NT2/D1 (cell line): ENCODE measurements around the gene B4GALNT4.
A peak's percentile ranks its signal among the peaks of the same experiment; 100 is the strongest.
"Not testable (repeated sequence)": the region's sequence is repeated elsewhere in the genome, so short reads cannot be mapped to it uniquely, and the experiment has no call there.

Experiments
- DNase-seq: peaks from one replicate; pipeline ENCODE4 v3.0.0-alpha.2; 2011; ENCODE audit warnings: low read depth, low spot score
- H3K27me3 ChIP-seq: 2 replicates; pipeline ENCODE4 v1.6.0; 2011; ENCODE audit warnings: mild to moderate bottlenecking; ENCODE audit not compliant: insufficient read length, insufficient read depth
- H3K36me3 ChIP-seq: 2 replicates; pipeline ENCODE4 v1.6.1; 2011; ENCODE audit warnings: mild to moderate bottlenecking, low read length, mixed read lengths; ENCODE audit not compliant: insufficient read depth, insufficient read length
- H3K4me1 ChIP-seq: 2 replicates; pipeline ENCODE4 v1.5.1; 2011; ENCODE audit not compliant: insufficient read depth, insufficient read length
- H3K4me3 ChIP-seq: 2 replicates; pipeline ENCODE4 v1.5.1; 2011; ENCODE audit warnings: low read depth; ENCODE audit not compliant: insufficient read length
- H3K9ac ChIP-seq: 2 replicates; pipeline ENCODE4 v1.6.0; 2011; ENCODE audit warnings: low read depth; ENCODE audit not compliant: insufficient read length
- H3K9me3 ChIP-seq: 2 replicates; pipeline ENCODE4 v1.5.1; 2011; ENCODE audit warnings: mild to moderate bottlenecking, low read length; ENCODE audit not compliant: insufficient read depth
- SUZ12 ChIP-seq: IDR thresholded peaks from 2 replicates; pipeline ENCODE4 v1.6.1; 2011; ENCODE audit not compliant: insufficient read length, insufficient read depth; ENCODE audit errors: extremely low read depth
- YY1 ChIP-seq: IDR thresholded peaks from 2 replicates; pipeline ENCODE4 v1.6.1; 2011; ENCODE audit not compliant: insufficient read length, insufficient read depth
- ZNF274 ChIP-seq: IDR thresholded peaks from 2 replicates; pipeline ENCODE4 v1.6.1; 2011; ENCODE audit warnings: mild to moderate bottlenecking, low read depth, low read length

B4GALNT4 gene, protein sequence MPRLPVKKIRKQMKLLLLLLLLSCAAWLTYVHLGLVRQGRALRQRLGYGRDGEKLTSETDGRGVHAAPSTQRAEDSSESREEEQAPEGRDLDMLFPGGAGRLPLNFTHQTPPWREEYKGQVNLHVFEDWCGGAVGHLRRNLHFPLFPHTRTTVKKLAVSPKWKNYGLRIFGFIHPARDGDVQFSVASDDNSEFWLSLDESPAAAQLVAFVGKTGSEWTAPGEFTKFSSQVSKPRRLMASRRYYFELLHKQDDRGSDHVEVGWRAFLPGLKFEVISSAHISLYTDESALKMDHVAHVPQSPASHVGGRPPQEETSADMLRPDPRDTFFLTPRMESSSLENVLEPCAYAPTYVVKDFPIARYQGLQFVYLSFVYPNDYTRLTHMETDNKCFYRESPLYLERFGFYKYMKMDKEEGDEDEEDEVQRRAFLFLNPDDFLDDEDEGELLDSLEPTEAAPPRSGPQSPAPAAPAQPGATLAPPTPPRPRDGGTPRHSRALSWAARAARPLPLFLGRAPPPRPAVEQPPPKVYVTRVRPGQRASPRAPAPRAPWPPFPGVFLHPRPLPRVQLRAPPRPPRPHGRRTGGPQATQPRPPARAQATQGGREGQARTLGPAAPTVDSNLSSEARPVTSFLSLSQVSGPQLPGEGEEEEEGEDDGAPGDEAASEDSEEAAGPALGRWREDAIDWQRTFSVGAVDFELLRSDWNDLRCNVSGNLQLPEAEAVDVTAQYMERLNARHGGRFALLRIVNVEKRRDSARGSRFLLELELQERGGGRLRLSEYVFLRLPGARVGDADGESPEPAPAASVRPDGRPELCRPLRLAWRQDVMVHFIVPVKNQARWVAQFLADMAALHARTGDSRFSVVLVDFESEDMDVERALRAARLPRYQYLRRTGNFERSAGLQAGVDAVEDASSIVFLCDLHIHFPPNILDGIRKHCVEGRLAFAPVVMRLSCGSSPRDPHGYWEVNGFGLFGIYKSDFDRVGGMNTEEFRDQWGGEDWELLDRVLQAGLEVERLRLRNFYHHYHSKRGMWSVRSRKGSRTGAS

DNA sequence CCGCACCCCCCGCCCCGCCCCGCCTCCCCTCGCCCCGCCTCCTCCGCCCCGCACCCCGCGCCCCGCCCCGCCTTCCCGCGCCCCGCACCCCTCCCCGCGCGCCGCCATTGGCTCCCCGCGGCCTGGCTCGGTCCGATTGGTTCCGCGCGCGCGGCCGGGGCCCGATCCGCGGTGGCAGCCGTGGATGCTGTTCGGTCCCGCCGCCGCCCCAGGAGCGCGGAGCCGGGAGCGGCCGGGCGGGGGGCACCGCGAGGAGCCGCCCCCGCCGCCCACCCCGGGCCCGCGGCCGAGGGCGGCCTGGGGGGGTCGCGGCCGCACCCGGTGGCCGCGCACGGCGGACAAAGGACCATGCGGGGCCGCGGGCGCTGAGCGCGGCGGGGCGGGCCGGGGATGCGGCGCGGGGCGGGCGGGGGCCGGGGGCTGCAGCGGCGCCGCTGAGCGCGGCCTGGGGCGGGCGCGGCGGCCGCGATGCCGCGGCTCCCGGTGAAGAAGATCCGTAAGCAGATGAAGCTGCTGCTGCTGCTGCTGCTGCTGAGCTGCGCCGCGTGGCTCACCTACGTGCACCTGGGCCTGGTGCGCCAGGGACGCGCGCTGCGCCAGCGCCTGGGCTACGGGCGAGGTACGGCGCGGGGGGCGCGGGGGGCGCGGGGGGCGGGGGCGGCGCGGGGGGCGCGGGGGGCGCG, at the start of gene B4GALNT4:
TSS of gene B4GALNT4 (plus strand) at position 164 of the 683 bp plus-strand sequence. CDS start at position 469, 305 bp downstream.
- H3K9me3 ChIP-seq, result no peaks in the 10 kb centered on the region; the same call in 1 of the 2 replicates
- peaks cover 7% of the 10 kb centered on the region for H3K27me3 ChIP-seq
- peak within 1 kb of the TSS; percentile 82 for H3K9ac ChIP-seq
- H3K4me3 ChIP-seq, result peak within 1 kb of the TSS; percentile 71
- H3K36me3 ChIP-seq, result peaks cover 17% of the 10 kb centered on the region
- H3K4me1 ChIP-seq, result peaks cover 37% of the 10 kb centered on the region
- DNase-seq, result no peak
- TF ChIP-seq YY1 (no peak), ZNF274 (no peak), SUZ12 (no peak)

- not testable (repeated sequence) for H3K27me3 ChIP-seq, H3K36me3 ChIP-seq, DNase-seq, H3K9me3 ChIP-seq
- H3K4me1 ChIP-seq, result peaks cover 25% of the 10 kb centered on the region
- H3K9ac ChIP-seq, result peak overlapping the region; percentile 77
- H3K4me3 ChIP-seq, result peak overlapping the region; percentile 85
Observed at GRCh38 chr11:319888-320273, 49.4 kb upstream of the B4GALNT4 start.

DNA sequence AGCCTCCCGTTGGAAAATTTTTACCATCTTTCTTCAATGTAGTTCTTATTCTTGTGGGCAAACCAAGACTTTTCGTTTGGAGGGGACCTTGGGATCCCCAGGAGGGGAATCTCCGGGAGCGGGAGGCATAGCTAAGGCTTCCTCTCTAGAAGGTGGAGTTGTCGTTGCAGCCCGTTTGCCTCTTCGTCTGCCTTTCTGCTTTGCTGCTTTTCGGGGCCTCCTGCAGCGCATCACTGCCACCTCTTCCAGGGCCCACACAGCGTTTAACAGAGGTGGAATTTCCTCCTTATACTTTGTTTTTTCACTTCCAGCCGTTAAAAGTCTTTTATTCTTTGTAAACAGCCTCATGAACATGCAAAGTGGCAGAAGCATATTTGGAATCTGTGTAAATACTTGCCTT, 45.1 kb upstream of the B4GALNT4 start:
- H3K9me3 ChIP-seq, result no peaks in the 10 kb centered on the region
- no peak overlapping the region for H3K9ac ChIP-seq
- no peak overlapping the region for H3K4me3 ChIP-seq
- H3K4me1 ChIP-seq, result peaks cover 13% of the 10 kb centered on the region
- no peak for DNase-seq
- H3K27me3 ChIP-seq, result no peaks in the 10 kb centered on the region
- no peaks in the 10 kb centered on the region for H3K36me3 ChIP-seq
- TF ChIP-seq SUZ12, result no peak
- no peak for TF ChIP-seq YY1
- no peak for TF ChIP-seq ZNF274

GRCh38 chr11:324593-325517, 44.4 kb upstream of the B4GALNT4 start:
- H3K4me3 ChIP-seq, DNase-seq, H3K9ac ChIP-seq, H3K36me3 ChIP-seq, H3K27me3 ChIP-seq, H3K9me3 ChIP-seq: not testable (repeated sequence)
- peaks cover 10% of the 10 kb centered on the region for H3K4me1 ChIP-seq

DNA sequence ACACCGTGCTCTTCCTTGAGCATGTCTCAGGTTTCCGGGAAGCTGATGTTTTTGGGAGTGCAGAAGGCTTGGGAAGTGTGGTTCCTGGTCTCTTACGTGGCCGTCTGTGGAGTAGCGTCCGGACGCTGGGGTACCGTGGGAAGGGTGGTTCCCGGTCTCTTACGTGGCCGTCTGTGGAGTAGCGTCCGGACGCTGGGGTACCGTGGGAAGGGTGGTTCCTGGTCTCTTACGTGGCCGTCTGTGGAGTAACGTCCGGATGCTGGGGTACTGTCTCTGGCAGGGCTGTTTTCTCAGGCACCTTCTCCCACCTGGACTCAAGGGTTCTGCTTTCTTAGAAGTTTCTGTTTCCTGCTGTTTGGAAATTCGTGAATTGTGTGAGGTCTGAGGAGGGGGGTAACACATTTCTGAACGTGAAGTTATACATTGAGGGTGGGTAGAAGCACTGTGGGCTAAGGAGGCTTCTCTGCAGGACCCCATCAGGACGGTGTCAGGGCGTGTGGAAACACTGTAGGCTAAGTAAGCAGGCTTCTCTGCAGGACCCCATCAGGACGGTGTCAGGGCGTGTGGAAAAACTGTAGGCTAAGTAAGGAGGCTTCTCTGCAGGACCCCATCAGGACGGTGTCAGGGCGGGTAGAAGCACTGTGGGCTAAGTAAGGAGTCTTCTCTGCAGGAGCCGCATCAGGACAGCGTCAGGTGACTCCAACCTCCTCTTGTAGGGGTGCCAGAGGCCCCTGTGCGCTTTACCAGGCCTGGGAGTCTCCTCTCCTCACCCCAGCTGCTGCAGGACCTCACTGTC, 43.3 kb upstream of the B4GALNT4 start:
- TF ChIP-seq ZNF274 (no peak), YY1 (no peak), SUZ12 (no peak)
- Histone ChIP-seq H3K4me3 (no peak overlapping the region), H3K9ac (peak overlapping the region; percentile 8), H3K36me3 (no peaks in the 10 kb centered on the region), H3K27me3 (no peaks in the 10 kb centered on the region), H3K9me3 (peaks cover 4% of the 10 kb centered on the region; the same call in 1 of the 2 replicates), H3K4me1 (peaks cover 12% of the 10 kb centered on the region)
- no peak for DNase-seq

GRCh38 chr11:326592-326841, 42.8 kb upstream of the B4GALNT4 start:
- DNase-seq, result no peak
- TF ChIP-seq YY1 (no peak), SUZ12 (no peak), ZNF274 (no peak)
- peaks cover 9% of the 10 kb centered on the region; the same call in 1 of the 2 replicates for H3K9me3 ChIP-seq
- no peaks in the 10 kb centered on the region for H3K36me3 ChIP-seq
- peaks cover 11% of the 10 kb centered on the region for H3K4me1 ChIP-seq
- peak overlapping the region; percentile 8 for H3K9ac ChIP-seq
- H3K27me3 ChIP-seq, result no peaks in the 10 kb centered on the region
- H3K4me3 ChIP-seq, result no peak overlapping the region
